NCI-H82 treated with DMSO at 0.1 percent for 48 hours (cell line): ENCODE results near the gene SLC2A1.

ENCODE experiments used
- DNase-seq: peaks from one replicate; lab custom pipeline; 2025; ENCODE audit not compliant: unreplicated experiment; lab: John Stamatoyannopoulos, UW

The SLC2A1 gene

DNA sequence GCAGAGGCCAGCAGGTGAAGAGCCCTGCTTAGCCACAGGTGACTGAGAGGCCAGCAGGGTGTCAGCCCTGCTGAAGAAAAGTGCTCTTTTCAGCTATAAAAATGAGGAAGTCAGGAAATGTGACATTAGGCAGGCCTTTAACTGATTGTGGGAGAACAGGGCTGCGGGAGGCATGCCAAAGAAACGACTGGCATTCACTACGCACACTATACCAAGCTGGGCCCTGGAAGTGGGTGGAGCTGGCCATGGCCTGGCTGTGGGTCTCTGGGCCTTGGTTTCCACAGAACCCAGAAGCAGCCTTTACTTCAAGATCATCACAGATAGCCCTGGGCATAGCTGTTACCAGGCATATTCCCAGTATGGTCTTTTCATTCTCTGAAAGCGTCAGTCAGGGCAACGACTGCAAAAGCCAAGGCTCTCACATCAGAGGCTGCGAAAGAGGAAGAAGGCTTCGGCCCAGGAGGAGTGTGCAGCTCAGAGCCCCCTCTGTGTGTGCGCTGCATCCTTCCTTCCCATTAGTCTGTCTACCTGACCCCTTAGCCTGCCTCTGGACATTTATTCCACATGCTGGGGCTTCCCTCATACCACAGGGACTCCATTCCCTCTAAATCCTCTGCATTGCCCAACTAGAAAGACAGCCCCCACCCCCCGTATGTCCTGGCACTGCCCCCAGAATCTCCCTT, 14.3 kb downstream of the SLC2A1 start:
- no peak for DNase-seq

DNA sequence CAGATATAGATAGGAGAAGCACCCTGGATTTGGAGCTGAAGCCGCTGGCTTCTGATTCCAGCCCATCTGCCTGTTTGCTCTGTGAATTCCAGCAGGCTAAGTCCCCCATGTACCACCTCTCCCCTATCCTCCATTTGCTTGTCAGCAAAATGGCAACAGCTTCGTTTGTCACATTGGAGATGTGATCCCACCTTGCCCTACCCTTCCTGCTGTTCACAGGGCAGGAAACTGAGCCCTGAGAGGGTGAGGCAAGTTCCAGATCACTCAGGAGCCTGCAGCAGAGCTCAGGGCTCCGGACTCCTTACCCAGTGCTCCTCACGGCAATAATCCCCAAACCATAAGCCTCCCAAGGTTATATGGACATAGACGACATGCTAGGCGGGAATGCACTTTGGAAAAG, 14.9 kb downstream of the SLC2A1 start:
- DNase-seq: no peak

DNA sequence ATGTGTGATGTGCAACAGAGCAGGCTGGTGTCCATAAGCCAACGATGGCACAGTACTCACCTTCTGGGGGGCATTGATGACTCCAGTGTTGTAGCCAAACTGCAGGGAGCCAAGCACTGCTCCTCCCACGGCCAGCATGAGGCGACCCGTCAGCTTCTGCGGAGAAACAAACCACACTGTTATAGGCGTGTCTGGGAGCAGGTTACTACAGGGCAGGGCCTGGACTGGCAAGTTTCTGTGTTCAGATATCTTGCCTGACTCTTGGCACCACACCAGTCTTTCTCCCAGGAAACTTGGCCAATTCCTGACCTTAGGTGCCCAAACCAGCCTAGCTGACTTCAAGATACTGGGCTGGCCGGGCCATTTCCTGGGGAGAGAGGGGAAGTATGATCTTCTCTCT, 15.5 kb downstream of the SLC2A1 start:
- no peak for DNase-seq

DNA sequence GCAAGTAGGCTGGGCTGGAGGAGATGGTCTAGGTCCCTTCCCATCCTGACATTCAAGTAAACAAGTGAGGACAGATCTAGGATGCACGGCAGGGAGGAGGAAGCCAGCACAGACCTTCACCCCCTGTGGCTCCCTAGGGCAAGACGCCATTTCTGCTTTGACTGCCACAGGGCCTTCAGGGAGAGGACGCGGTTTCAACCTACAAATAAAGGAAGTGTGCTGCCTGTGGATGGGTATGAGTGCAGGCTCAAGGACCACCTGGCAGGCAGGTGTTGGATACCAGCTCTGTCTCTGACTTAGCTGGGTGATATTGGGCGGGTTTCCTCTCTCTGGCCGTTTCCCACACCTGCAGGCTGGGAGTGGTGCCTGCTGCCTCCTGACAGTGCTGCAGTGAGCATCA, 16.2 kb downstream of the SLC2A1 start:
- no peak for DNase-seq

DNA sequence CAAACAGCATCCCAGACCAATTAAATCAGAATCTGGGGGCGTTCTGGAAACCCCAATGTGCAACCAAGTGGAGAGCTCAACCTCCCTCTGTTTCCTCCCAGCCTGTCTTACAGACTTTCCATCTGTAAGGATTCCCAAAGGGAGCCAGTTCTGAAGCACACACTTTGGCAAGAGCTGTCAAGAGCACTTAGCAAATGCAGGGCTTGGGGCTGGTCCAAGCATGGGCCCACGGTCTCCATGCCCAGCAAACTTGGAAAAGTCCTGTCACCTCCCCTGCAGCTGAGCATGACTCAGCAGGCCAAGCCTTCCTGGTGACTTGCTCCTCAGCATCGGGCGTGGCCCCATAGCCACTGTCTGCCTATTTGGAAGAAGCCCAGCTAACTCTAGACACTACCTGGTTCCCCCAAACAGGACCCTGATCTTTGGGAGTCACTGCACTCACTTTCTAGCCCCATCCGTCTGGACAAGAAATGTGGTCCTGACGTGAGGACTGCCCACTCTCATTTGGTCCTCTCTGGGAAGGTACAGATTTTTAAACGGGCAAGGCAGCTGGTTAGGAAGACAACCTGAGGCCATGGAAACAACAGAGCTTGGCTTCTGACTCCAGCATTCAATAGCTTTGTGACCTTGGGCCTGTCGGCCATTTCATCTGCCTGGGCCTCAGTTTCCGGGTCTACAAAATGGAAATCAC, 16.9 kb downstream of the SLC2A1 start:
- DNase-seq: no peak

DNA sequence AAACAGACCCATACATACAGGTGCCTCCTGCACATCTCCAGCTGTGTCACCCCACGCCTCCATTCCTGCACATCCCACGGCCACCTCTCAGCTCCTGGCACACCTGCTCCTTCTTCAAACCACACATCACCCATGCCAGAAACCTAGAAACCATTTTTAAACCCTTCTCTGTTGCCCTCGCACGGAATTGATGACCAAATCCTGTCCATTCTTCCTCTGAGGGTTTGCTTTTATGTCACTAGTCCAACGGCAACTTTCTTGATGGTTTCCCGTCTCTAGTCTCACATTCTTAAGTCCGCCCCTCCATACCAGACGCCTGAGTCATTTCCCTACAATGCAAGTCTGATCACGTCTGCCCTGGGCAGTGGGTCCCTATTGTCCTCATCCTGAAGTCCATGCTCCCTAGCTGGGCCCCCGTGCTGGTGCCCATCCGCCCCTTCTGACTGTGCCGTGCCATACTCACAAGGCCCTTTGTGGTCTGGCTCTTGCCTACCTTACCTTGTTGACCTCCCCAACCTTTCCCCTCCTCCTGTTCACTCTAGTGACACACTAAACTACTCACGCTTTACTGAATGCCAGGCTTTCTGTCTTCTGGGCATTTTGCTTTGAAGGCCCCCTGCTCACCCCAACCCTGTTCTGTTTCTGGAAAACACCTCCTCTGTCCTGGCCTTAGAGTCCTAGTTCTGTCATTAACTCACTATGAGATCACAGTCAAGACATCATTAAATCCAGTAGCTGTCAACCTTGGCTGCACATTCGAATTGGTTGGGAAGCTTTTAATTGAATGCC, 17.6 kb downstream of the SLC2A1 start:
- DNase-seq: no peak

DNA sequence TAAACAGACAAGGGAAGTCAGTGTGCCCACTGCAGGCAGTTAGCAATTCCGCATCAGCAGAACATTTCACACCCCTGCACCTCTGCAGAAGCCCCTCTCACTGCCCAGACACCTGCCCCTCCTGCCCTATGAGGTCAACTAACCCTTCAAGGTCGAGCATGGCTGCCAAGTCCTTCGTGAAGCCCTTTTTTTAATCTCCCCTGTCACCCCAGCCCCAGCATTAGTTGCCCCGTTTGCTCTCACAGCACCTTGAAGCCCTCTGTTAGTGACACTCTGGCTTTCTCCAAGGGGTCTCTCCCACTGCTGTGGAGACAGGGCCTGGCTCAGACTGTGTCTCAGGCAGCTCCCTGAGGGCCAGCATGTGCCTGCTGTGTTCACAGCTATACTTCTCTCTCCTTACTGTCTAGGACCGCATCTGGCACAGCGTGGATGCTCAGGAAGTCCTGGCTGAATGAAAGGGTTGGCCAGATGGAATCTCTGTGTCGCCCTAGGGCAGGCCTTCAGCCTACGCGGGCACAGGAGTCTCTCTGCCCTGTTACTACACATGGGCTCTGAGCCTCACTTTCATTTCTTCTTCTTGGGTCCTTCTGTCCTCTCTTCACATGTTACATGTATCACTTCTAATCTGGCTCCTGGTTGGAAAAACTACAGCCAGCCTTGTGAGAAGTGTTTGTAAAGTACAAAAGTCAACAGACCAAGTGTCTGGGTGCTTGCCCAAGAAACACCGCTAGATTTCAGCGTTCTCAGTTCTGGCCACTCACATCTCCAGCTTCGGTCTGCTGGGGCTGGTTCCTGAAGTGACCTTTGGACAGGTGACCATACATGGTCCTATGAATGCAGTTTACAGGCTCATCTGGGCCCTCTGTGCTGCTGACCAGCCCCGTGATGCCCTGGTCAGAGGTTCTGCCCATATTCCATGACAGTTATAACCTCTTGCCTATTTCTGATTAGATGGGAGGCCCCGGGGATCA, 19.7 kb downstream of the SLC2A1 start:
- DNase-seq: no peak

DNA sequence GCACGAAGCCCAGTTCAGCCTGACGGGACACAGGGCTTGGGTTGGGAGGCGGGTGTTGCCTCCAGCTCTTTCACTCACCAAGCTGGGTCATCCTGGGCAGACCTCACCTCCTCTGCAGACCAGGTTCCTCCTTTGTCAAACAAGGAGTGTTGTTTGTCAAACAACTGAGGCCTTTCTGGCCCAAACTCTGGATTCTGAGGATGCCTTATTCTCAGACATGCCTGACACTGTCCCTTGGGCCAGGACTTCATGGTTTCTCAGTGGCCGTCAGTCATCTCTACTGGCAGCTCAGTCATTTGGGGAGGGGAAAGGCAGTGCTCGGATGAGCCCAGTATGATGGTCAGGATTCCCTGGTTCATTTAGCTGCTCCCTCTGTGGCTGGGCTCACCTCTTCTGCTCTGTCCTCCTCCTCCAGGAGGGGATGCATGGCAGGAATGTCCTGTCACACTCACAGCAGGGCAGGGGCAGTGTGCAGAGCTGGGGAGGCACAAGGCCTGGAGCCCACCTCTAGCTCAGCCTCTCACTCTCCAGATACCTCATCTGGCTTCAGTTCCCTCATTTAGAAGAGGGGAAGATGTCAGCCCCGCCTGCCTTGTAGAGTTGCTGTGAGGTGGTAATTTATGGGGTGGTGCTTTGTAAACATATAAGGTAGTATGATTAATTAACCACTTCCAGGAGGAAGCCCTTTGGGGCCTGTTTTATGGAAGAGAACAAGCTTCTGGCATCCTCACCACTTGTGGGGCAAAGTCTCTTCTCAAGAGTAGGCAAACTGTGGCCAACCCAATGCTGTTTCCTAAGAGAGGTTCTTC, 20.6 kb downstream of the SLC2A1 start:
- DNase-seq: no peak

DNA sequence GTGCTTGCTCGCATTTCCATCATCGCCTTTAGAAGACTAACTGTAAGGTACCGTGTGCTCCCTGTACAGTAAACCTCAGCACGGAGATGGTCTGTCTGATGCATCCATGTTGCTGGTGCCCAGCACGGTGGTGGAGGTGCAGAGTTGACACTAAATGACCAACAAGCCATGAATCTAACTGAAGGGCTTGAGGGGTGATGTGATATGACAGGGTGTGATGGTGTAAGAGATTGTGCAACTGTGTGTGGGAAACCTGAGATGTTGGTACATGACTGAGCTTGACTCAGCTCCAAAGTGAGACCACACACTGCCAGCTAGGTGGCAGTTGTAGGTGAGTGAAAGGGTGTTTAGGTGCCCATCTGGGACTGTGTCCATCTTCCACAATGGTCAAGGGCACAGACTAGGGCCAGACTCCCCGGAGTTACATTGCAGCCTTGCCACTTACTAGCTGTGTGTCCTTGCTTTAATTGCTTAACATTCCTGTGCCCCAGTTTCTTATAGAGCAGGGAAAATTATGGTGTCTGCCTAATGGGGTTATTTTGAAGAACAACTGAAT, 21.4 kb downstream of the SLC2A1 start:
- no peak for DNase-seq

DNA sequence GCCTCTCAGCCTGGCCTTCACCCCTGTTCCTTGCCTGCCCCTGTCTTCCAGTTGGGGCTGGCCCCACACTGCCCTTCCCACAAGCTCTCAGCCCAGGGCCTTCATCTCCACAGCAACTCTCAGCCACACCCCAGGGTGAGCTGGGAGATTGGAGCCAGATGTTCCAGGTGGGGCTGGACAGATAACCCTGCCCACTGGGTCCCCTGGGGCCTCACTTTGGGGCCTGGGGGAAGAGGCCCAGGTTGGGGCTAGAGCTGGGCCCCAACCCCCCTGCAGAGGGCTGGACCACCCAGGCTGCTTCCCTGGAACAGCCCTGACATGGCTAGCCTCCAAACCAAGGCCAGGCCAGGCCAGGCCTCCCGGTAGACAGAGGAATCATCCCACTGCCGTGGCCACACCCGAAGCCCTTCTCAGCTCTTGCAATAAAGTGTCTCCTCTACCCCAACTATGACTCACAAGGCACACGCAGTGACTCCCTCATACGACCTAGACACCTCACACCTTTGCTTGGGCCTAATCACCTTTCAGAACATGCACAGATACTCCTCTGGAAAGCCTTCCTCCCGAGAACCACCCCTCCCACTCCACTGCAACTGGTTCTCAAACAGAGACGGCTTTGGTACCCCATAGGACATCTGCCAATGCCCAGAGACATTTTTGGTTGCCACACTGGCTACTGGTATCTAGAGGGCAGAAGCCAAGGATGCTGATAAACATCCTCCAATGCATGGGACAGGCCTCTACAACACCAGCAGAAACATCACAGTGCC, 22.2 kb downstream of the SLC2A1 start:
- no peak for DNase-seq

DNA sequence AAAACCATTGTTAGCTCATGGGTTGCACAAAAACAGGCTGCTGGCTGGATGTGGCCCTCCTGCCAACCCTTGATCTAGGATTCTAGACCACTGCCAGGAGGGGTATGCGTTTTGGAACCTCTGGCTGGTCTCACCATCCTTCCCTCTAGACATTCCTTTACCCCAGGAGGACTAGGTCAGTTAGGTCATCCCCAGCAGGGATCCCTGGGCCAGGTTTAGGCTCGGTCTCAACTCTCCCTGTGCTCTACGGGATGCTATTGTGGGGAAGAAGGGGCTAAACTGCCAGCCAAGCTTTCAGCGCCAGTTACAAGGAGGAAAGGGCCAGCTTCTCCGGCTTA, 22.7 kb downstream of the SLC2A1 start:
- DNase-seq: no peak

DNA sequence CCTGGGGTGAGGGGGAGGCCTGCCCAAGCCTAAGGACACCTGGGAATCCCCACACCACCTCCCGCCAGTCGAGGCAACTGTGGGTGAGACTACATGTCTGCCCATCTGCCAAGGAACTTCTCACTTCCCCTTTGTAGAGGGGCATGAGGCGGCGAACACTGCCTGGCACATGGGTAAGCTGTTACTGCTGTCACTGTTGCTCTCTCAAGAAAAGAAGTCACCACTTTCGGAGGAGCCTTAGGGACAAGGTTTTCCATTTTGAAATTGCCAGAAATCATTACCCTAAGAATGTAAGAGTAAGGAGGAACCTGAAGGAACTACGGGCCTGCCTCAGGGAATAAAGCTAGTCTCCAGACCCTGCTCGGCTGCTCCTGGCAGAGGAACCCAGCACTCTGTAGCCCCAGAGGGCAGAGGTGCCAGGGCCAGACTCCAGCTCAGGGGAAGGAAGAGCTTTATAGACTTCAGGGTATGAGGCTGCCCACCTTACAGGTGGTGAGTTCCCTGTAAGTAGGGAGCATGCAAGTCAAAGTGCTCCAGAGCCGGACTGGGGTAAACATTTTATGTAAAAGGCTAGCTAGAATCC, 23.3 kb downstream of the SLC2A1 start:
- DNase-seq: no peak

DNA sequence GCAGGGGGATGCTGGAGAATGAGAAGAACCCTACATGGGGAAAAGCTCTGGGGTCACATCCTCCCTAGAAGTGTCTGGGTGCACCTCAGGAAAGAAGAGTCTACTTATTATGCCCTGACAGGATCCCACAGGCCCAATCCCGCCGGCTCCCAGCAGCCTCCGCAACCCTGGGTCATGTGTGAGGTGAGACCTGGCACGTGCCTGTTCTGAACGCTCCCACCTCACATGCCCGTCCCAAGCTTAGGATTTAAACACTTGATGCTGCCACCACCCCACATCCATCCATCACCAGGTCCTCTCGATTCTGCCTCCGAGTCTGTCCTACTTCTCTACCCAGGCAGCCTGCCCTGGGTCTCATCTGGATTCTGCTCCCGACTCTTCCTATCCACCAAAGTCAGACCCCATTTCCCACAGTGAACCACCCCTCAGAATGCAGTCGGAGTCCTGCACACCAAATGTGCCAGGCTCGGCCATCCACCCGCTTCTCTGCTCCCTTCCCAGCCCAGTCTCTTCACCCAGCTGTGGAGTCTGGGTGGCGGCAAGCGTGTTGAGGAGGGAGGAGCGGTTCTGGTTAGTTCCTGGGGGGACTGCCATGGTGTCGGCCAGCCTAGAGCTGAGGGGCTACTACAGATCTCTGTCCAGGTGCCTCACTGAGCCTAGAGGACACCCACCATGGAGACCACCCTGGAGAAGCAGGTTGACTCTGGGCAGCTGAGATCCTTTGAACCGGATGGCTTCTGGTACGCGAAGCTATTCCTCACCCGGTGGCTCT, 23.9 kb downstream of the SLC2A1 start:
- no peak for DNase-seq

DNA sequence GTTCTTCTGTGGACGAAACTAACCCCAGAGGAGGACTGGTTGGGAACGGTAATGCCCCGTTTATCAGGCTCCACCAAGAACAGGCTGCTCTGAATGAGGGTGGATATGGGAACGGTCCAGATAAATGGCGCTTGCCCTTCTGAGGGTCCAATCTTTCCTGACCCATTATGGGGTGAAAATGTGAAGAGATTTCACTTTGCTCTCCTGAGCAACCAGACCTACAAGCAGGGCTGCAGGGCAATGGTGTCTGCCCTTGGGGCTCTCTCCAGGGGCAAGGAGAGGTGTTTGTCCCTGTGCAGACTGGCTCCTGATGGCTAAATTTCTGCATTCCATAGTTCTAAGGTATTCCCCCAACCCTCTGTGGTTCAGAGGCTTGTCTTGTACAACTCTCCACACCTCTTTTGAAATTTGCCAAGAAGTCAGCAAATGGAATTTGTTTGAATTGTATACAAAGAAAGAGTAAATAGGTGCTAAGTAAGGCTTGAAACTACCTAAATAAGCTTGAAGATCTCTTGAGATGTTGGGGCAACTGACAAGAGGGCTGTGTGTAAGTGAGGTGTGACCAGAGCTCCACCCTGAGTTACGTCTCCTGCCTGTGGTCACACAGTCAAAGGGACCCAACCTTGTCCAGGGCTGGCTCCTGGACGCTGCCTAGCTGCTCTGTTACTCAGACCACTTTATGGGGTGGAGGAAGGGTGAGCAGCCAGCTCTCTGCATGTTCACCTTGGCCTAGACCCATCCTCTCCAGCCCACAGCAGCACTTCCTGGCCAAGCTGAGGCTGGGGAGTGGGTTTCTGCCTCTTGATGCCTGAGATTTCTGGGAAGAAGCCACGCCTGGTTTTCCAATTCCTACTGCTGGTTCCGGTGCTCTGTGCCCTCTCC, 24.8 kb downstream of the SLC2A1 start:
- DNase-seq: no peak

DNA sequence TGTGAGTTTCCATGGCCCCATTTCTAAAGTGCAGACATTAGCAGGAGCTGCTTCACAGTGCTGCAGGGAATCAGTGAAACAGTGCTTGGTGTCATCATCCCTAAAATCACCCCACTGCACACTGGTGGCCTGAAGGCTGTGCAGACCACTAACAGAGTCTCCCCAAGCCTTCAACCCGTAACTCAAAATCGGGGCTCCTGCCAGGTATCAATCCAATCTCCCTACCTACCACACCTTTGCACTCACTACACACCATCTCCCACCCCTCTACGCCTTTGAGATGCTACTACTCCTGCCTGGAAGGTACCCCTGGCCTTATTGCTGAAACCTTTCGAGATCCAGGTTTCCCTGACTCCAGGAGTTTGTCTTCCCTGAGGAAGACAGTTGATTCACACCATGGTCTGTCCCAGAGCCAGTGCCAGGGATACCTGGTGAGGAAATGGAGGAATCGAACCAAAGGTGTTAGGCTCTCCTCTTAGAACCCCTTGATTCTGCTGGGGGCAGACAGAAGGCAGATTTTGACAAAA, 25.5 kb downstream of the SLC2A1 start:
- no peak for DNase-seq

DNA sequence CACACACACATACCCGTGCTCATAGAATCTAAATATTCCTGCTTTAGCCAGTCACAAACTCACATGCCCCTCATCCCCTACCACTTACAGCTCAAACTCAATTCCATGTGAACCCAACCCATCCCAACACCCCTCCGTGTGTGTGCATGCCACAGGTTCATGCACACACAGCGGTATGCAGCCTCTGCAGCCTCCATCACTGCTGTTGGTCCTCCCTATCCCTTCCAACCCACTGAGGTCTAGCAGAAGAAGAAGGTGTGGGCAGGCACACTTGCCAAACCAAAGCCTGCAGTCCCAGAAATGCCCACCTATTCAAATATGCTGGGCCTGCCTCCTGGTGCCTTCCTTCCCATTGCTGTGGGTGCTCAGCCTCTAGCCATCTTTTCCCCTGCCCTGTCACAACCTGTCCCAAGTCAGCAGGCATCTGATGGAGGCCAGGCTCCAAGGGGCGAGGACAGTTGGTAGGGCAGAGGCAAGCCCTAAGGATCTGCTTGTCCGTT, 26.2 kb downstream of the SLC2A1 start:
- no peak for DNase-seq
